ENCODE results near the gene NAA60. TPM values are rescaled to one million over a fixed set of nuclear protein-coding genes. Genes with fewer than 3 reads are reported as not detected.

NAA60 gene
- total and polyA plus RNA-seq, 2 donors from 2014 or later: 51.6 to 66.6 TPM

- no peak for TF ChIP-seq CTCF (IDR thresholded peaks at IDR 0.05; ENCODE audit: borderline replicate concordance, extremely low read depth, insufficient read depth)
- no peak for DNase-seq
- FAIRE-seq: no peak
Measured at GRCh38 chr16:3530371-3530914, 87.0 kb downstream of the NAA60 start.

DNA sequence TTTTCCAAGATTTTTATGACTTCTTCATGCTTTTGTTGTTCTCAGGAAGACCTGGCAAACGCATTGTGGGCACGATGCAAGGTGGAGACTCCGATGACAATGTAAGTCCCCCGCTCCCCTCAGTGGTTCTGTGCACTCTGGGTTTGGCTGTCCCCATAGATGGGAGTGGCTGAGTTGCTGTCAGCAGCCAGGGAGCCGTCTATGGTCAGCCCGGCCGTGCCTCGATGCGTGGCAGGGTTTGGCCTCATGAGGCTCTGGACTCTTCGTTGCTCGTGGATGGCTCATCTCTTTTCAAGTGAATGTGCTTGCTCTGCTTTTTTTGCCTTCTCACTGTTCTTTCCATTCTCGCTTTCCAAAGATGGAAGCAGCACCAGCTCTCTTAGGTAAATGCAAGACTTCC, 89.3 kb downstream of the NAA60 start:
- no peak overlapping the region for H3K27ac ChIP-seq (ENCODE audit: low read depth in 2 of 2, low read length in 2 of 2)
- no peak for TF ChIP-seq CTCF (IDR thresholded peaks at IDR 0.05; ENCODE audit: borderline replicate concordance, extremely low read depth, insufficient read depth)
- no peaks in the 10 kb centered on the region for H3K9me3 ChIP-seq (ENCODE audit: control insufficient read depth in 2 of 3, insufficient read depth in 1 of 3, low read length in 3 of 3)
- no peak overlapping the region for H3K4me3 ChIP-seq (ENCODE audit: low read length in 3 of 3)
- DNase-seq (no peak), FAIRE-seq (no peak)
- H3K36me3 ChIP-seq (ENCODE audit: control insufficient read depth in 2 of 3, insufficient read depth in 3 of 3, low read length in 3 of 3): peaks cover 2 to 41% (median 26%) of the 10 kb centered on the region in 3 donors
- H3K27me3 ChIP-seq (ENCODE audit: control insufficient read depth, insufficient read depth, low read length): no peaks in the 10 kb centered on the region
- H3K9ac ChIP-seq (ENCODE audit: low read length in 3 of 3): no peak overlapping the region
- intact Hi-C loops (cut with DNase I): no loop called here
- H3K4me1 ChIP-seq (ENCODE audit: control insufficient read depth in 2 of 3, insufficient read depth in 2 of 3, low read depth in 1 of 3, low read length in 3 of 3): peaks cover 0 to 3% (median 0%) of the 10 kb centered on the region in 3 donors

More at GRCh38 chr16:3530371-3530914, 87.0 kb downstream of the NAA60 start:
- no peak overlapping the region for H3K9ac ChIP-seq (ENCODE audit: low read length in 3 of 3)
- no peaks in the 10 kb centered on the region for H3K27me3 ChIP-seq (ENCODE audit: control insufficient read depth, insufficient read depth, low read length)
- H3K27ac ChIP-seq (ENCODE audit: low read depth in 2 of 2, low read length in 2 of 2): no peak overlapping the region
- H3K4me3 ChIP-seq (ENCODE audit: low read length in 3 of 3): no peak overlapping the region
- no peaks in the 10 kb centered on the region for H3K9me3 ChIP-seq (ENCODE audit: control insufficient read depth in 2 of 3, insufficient read depth in 1 of 3, low read length in 3 of 3)
- intact Hi-C loops (cut with DNase I): no loop called here
- peaks cover 4 to 34% (median 21%) of the 10 kb centered on the region in 3 donors for H3K36me3 ChIP-seq (ENCODE audit: control insufficient read depth in 2 of 3, insufficient read depth in 3 of 3, low read length in 3 of 3)
- no peaks in the 10 kb centered on the region for H3K4me1 ChIP-seq (ENCODE audit: control insufficient read depth in 2 of 3, insufficient read depth in 2 of 3, low read depth in 1 of 3, low read length in 3 of 3)

DNA sequence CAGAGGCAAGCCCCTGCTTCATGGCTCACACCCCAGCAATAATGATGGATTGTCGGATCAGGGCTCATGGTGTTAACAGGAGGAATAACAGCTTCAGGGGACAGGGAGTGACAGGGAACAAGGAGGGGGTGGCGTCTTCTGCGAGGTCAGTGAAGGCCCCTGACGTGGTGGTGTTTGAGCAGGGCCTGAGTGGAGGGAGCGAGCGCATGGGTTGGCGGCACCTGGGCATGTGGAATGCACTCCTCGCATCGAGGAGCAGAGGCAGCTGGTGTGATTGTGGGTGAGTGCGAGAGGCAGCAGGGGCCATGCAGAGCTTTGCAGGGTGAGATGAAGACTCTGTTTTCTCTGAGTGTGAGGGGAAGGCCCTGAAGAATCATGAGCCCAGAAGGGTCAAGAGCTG, 90.6 kb downstream of the NAA60 start:
- Histone ChIP-seq H3K27ac (ENCODE audit: low read depth in 2 of 2, low read length in 2 of 2) (no peak overlapping the region), H3K9me3 (ENCODE audit: control insufficient read depth in 2 of 3, insufficient read depth in 1 of 3, low read length in 3 of 3) (no peaks in the 10 kb centered on the region), H3K4me1 (ENCODE audit: control insufficient read depth in 2 of 3, insufficient read depth in 2 of 3, low read depth in 1 of 3, low read length in 3 of 3) (peaks cover 0 to 3% (median 0%) of the 10 kb centered on the region in 3 donors), H3K36me3 (ENCODE audit: control insufficient read depth in 2 of 3, insufficient read depth in 3 of 3, low read length in 3 of 3) (peaks cover 6 to 35% (median 28%) of the 10 kb centered on the region in 3 donors), H3K27me3 (ENCODE audit: control insufficient read depth, insufficient read depth, low read length) (no peaks in the 10 kb centered on the region), H3K9ac (ENCODE audit: low read length in 3 of 3) (no peak overlapping the region), H3K4me3 (ENCODE audit: low read length in 3 of 3) (no peak overlapping the region)
- no peak for FAIRE-seq
- intact Hi-C loops (cut with DNase I): no loop called here
- no peak for TF ChIP-seq CTCF (IDR thresholded peaks at IDR 0.05; ENCODE audit: borderline replicate concordance, extremely low read depth, insufficient read depth)
- DNase-seq: no peak
